Measurements from ENCODE around the gene EHMT1.

GRCh38 chr9:137658781-137659180 is 40.0 kb downstream of the EHMT1 start:
- TF ChIP-seq CTCF (IDR thresholded peaks at IDR 0.05) (no peak), RAD21 (IDR thresholded peaks at IDR 0.05; ENCODE audit: low read length) (no peak), SMC3 (IDR thresholded peaks at IDR 0.05; ENCODE audit: low read depth, low read length) (no peak), EP300 (IDR thresholded peaks at IDR 0.05; ENCODE audit: borderline replicate concordance in 1 of 2, low read depth in 1 of 2, low read length in 1 of 2) (no peak)
